HG02885 (cell line): ENCODE results near the gene TAF1D.

Experiments used
- ATAC-seq: cut with Tn5 transposase; IDR thresholded peaks from one replicate; pipeline ENCODE4 v1.9.1; 2021; ENCODE audit warnings: mild to moderate bottlenecking; ENCODE audit not compliant: unreplicated experiment, poor library complexity

TAF1D gene

GRCh38 chr11:93728792-93729128 lies 12.5 kb downstream of the TAF1D start:
- ATAC-seq = no peak

GRCh38 chr11:93727985-93728791 lies 13.1 kb downstream of the TAF1D start:
- ATAC-seq = no peak

GRCh38 chr11:93724089-93724488 lies 17.2 kb downstream of the TAF1D start:
- ATAC-seq = no peak

GRCh38 chr11:93720522-93720921 lies 20.8 kb downstream of the TAF1D start:
- no peak for ATAC-seq

GRCh38 chr11:93719310-93719709 lies 22.0 kb downstream of the TAF1D start:
- ATAC-seq = no peak

- peak; percentile 86 for ATAC-seq
Observed at GRCh38 chr11:93718057-93718563, 23.2 kb downstream of the TAF1D start.

GRCh38 chr11:93717501-93717900 lies 23.8 kb downstream of the TAF1D start:
- no peak for ATAC-seq

- no peak for ATAC-seq
Observed at GRCh38 chr11:93715797-93716396, 25.4 kb downstream of the TAF1D start.

- ATAC-seq = no peak
Observed at GRCh38 chr11:93712678-93713077, 28.6 kb downstream of the TAF1D start.

- no peak for ATAC-seq
Observed at GRCh38 chr11:93710239-93710638, 31.1 kb downstream of the TAF1D start.

GRCh38 chr11:93704237-93704636 lies 37.1 kb downstream of the TAF1D start:
- no peak for ATAC-seq

GRCh38 chr11:93700830-93701229 lies 40.5 kb downstream of the TAF1D start:
- no peak for ATAC-seq

GRCh38 chr11:93697611-93698010 lies 43.7 kb downstream of the TAF1D start:
- ATAC-seq = no peak

- no peak for ATAC-seq
Observed at GRCh38 chr11:93694557-93694956, 46.7 kb downstream of the TAF1D start.

GRCh38 chr11:93694109-93694508 lies 47.2 kb downstream of the TAF1D start:
- ATAC-seq = no peak

GRCh38 chr11:93689240-93689639 lies 52.1 kb downstream of the TAF1D start:
- ATAC-seq = no peak

- ATAC-seq = no peak
Observed at GRCh38 chr11:93686812-93687211, 54.5 kb downstream of the TAF1D start.

- no peak for ATAC-seq
Observed at GRCh38 chr11:93686226-93686625, 55.1 kb downstream of the TAF1D start.
